ENCODE data around the gene TMEM116. TPM values are rescaled to one million over a fixed set of nuclear protein-coding genes. Genes with fewer than 3 reads are reported as not detected.
A peak's percentile ranks its signal among the peaks of the same experiment; 100 is the strongest.
"Not testable (repeated sequence)": the region's sequence is repeated elsewhere in the genome, so short reads cannot be mapped to it uniquely, and the experiment has no call there.

TMEM116 gene
- total RNA-seq, 1 donor from 2014 or later = 11.5 TPM

GRCh38 chr12:111997300-111997699 is 15.7 kb downstream of the TMEM116 start:
- no peak for DNase-seq (ENCODE audit: extremely low spot score in 2 of 2)
- H3K36me3 ChIP-seq = no peaks in the 10 kb centered on the region
- intact Hi-C loops (cut with DNase I) = no loop called here
- H3K4me3 ChIP-seq = no peak overlapping the region
- H3K27me3 ChIP-seq = no peaks in the 10 kb centered on the region
- no peaks in the 10 kb centered on the region for H3K9me3 ChIP-seq
- H3K4me1 ChIP-seq = no peaks in the 10 kb centered on the region
- H3K27ac ChIP-seq = no peak overlapping the region
- TF ChIP-seq POLR2A (IDR thresholded peaks at IDR 0.05) = no peak
- TF ChIP-seq, protein P1, sequence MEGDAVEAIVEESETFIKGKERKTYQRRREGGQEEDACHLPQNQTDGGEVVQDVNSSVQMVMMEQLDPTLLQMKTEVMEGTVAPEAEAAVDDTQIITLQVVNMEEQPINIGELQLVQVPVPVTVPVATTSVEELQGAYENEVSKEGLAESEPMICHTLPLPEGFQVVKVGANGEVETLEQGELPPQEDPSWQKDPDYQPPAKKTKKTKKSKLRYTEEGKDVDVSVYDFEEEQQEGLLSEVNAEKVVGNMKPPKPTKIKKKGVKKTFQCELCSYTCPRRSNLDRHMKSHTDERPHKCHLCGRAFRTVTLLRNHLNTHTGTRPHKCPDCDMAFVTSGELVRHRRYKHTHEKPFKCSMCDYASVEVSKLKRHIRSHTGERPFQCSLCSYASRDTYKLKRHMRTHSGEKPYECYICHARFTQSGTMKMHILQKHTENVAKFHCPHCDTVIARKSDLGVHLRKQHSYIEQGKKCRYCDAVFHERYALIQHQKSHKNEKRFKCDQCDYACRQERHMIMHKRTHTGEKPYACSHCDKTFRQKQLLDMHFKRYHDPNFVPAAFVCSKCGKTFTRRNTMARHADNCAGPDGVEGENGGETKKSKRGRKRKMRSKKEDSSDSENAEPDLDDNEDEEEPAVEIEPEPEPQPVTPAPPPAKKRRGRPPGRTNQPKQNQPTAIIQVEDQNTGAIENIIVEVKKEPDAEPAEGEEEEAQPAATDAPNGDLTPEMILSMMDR (IDR thresholded peaks at IDR 0.05) = no peak
- no peak for TF ChIP-seq POLR2AphosphoS5 (IDR thresholded peaks at IDR 0.05; ENCODE audit: insufficient read depth in 1 of 2, low read depth in 1 of 2)

- no peak for DNase-seq (ENCODE audit: extremely low spot score in 2 of 2)
- Histone ChIP-seq H3K4me3 (no peak overlapping the region), H3K9me3 (no peaks in the 10 kb centered on the region), H3K4me1 (no peaks in the 10 kb centered on the region), H3K27ac (no peak overlapping the region), H3K27me3 (no peaks in the 10 kb centered on the region), H3K36me3 (no peaks in the 10 kb centered on the region)
- intact Hi-C loops (cut with DNase I) = no loop called here
- TF ChIP-seq POLR2A (IDR thresholded peaks at IDR 0.05) = no peak
- TF ChIP-seq POLR2AphosphoS5 (IDR thresholded peaks at IDR 0.05; ENCODE audit: insufficient read depth in 1 of 2, low read depth in 1 of 2) = no peak
- TF ChIP-seq, protein P1 (IDR thresholded peaks at IDR 0.05) = no peak
Observed at GRCh38 chr12:111995782-111996480, 17.0 kb downstream of the TMEM116 start.

DNA sequence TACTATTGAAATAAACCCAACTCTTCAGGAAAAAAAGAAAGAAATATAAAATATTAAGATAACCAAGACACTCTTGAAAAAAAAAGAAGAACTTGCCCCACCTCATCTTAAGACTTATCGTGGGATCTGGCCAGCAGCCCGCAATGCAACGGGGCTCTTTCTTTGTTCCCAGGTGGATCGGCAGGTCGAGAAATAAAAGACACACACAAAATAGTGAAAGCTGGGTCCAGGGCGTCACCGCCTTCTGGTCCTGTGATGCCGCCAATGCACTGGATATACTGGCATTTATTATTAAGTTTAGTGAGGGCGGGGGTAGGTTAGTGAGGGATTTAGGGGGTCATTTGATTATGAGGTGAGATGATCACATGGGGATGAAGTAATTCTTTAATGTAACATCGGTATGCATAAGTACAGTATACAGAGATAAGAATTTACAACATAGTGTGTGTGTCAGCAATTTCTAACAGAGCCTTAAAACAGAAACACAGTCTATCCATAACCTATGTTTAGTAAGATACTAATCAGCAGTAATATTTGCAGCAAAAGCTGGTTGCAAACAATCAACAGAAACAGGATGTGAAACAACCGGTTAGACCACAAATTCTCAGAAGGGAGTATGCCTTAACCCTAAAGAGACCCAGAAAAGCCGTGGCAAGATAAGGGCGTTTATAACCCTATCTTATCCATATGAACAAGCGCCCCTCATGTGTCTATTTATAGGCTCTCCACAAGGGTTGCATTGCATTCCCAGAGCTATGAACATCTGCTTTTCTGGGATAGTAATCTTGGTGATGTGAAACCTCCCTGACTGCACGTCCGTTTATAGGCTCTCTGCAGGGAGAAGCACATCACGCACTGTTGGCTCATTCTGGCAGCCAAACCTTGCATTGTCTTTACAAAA is 18.5 kb downstream of the TMEM116 start:
- H3K9me3 ChIP-seq; H3K4me1 ChIP-seq; intact Hi-C loops (cut with DNase I); DNase-seq (ENCODE audit: extremely low spot score in 2 of 2); H3K27ac ChIP-seq; H3K27me3 ChIP-seq; H3K36me3 ChIP-seq: not testable (repeated sequence)
- H3K4me3 ChIP-seq = peak overlapping the region; percentile 25 to 27

DNA sequence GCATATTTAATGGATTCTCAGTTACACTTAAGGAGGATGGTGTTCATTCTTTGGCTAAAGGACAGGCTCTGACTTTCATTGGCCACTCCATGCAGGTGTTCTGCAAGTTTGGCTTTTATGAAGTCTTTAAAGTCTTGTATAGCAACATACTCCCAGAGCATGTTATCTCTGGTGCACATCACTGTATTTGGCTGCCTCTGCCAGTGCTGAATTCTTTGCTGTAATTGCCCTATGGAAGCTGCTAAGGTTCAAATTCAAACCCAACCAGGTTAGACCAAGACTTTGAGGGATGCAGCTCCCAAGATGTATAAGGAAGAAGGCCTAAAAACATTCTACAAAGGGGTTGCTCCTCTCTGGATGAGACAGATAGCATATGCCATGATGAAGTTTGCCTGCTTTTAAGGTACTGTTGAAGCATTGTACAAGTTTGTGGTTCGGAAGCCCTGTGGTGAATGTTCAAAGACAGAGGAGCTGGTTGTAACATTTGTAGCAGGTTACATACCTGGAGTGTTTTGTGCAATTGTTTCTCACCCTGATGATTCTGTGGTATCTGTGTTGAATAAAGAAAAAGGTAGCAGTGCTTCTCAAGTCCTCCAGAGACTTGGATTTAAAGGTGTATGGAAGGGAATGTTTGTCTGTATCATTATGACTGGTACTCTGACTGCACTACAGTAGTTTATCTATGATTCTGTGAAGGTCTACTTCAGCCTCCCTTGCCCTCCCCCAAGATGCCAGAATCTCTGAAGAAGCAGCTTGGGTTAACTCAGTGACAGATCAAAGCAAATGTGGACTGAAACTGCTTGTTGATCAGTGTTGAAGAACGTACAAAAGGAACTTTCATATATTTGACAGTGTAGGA is 19.4 kb downstream of the TMEM116 start:
- TF ChIP-seq, protein P1 (IDR thresholded peaks at IDR 0.05) = no peak
- TF ChIP-seq POLR2AphosphoS5 (IDR thresholded peaks at IDR 0.05; ENCODE audit: insufficient read depth in 1 of 2, low read depth in 1 of 2) (no peak), POLR2A (IDR thresholded peaks at IDR 0.05) (no peak)
- no peak overlapping the region for H3K27ac ChIP-seq
- no peaks in the 10 kb centered on the region for H3K27me3 ChIP-seq
- intact Hi-C loops (cut with DNase I) = no loop called here
- no peaks in the 10 kb centered on the region for H3K4me1 ChIP-seq
- H3K4me3 ChIP-seq = peak overlapping the region; percentile 25 to 27
- no peak for DNase-seq (ENCODE audit: extremely low spot score in 2 of 2)
- no peaks in the 10 kb centered on the region for H3K36me3 ChIP-seq
- no peaks in the 10 kb centered on the region for H3K9me3 ChIP-seq

DNA sequence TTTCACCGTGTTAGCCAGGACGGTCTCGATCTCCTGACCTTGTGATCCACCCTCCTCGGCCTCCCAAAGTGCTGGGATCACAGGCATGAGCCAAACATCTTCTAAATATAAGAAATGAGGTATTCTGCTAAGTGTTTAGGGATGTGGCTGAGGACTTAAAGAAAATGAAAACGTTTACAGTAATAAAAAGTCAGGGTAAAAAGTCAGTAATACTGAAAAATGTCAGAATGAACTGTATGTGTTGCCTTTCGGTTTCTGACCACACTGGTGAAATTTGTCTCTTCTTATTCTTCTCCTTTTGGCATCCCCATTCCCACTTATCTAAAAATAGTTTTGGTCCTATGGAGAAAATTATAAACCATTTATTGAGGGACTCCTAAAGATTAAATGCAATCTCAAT is 20.5 kb downstream of the TMEM116 start:
- Histone ChIP-seq H3K4me1 (no peaks in the 10 kb centered on the region), H3K27ac (no peak overlapping the region), H3K36me3 (no peaks in the 10 kb centered on the region), H3K4me3 (no peak overlapping the region), H3K9me3 (no peaks in the 10 kb centered on the region), H3K27me3 (no peaks in the 10 kb centered on the region)
- TF ChIP-seq POLR2AphosphoS5 (IDR thresholded peaks at IDR 0.05; ENCODE audit: insufficient read depth in 1 of 2, low read depth in 1 of 2) (no peak), POLR2A (IDR thresholded peaks at IDR 0.05) (no peak)
- TF ChIP-seq, protein P1 (IDR thresholded peaks at IDR 0.05) = no peak
- intact Hi-C loops (cut with DNase I) = no loop called here
- DNase-seq (ENCODE audit: extremely low spot score in 2 of 2) = no peak
